Stimulated activated CD8-positive, alpha-beta memory T cell treated with anti-CD3 and anti-CD28 coated beads, Interleukin-4, amount 100 ng/mL, for 24 hours (primary cell): ENCODE measurements around the gene HPCAL4.

Experiments
- DNase-seq: peaks from one replicate; pipeline ENCODE4 v3.0.0-alpha.2; 2020; ENCODE audit warnings: low read depth

Gene HPCAL4

GRCh38 chr1:39649636-39650185 lies 41.5 kb downstream of the HPCAL4 start:
- no peak for DNase-seq

- DNase-seq, result no peak
These were observed 42.7 kb downstream of the HPCAL4 start for GRCh38 chr1:39648496-39648895.

GRCh38 chr1:39647247-39647646 lies 44.0 kb downstream of the HPCAL4 start:
- DNase-seq, result no peak

- DNase-seq, result no peak
These were observed 44.8 kb downstream of the HPCAL4 start for GRCh38 chr1:39646232-39647081.

- no peak for DNase-seq
These were observed 45.7 kb downstream of the HPCAL4 start for GRCh38 chr1:39645411-39646043.

GRCh38 chr1:39643705-39644104 lies 47.5 kb downstream of the HPCAL4 start:
- DNase-seq, result no peak

- no peak for DNase-seq
These were observed 48.4 kb downstream of the HPCAL4 start for GRCh38 chr1:39642796-39643195.

GRCh38 chr1:39640861-39641260 lies 50.4 kb downstream of the HPCAL4 start:
- DNase-seq, result no peak

- peak; percentile 67 for DNase-seq
These were observed 51.7 kb downstream of the HPCAL4 start, which contains the start of gene HEYL for GRCh38 chr1:39639305-39640130. Gene HEYL, minus strand, starts transcription at chr1:39639643. Its CDS starts 18 bp downstream, at chr1:39639625.

- DNase-seq, result no peak
These were observed 52.3 kb downstream of the HPCAL4 start for GRCh38 chr1:39638965-39639304.

- no peak for DNase-seq
These were observed 53.9 kb downstream of the HPCAL4 start for GRCh38 chr1:39637361-39637760.

GRCh38 chr1:39635871-39636210 lies 55.4 kb downstream of the HPCAL4 start:
- DNase-seq, result no peak

GRCh38 chr1:39635205-39635870 lies 55.9 kb downstream of the HPCAL4 start:
- DNase-seq, result no peak

- DNase-seq, result no peak
These were observed 57.8 kb downstream of the HPCAL4 start for GRCh38 chr1:39633422-39633821.

GRCh38 chr1:39632682-39633417 lies 58.4 kb downstream of the HPCAL4 start:
- no peak for DNase-seq

- DNase-seq, result no peak
These were observed 58.9 kb downstream of the HPCAL4 start for GRCh38 chr1:39632323-39632681.

- no peak for DNase-seq
These were observed 59.6 kb downstream of the HPCAL4 start for GRCh38 chr1:39631361-39632322.

GRCh38 chr1:39628807-39629350 lies 62.4 kb downstream of the HPCAL4 start:
- no peak for DNase-seq
